ENCODE data around the gene LRRC8E.

- TF ChIP-seq CTCF (conservative IDR thresholded peaks at IDR 0.05 in 1 of 2, IDR thresholded peaks at IDR 0.05 in 1 of 2; ENCODE audit: extremely low read depth in 1 of 2, insufficient read depth in 1 of 2, low read depth in 1 of 2, low read length in 2 of 2) (no peak), EZH2 (IDR thresholded peaks at IDR 0.05; ENCODE audit: borderline replicate concordance, low read length) (no peak)
Measured at GRCh38 chr19:7869453-7869909, 18.8 kb upstream of the LRRC8E start.

Data from mammary epithelial cell (primary cell).